ENCODE measurements around the gene MUCL3. TPM values are rescaled to one million over a fixed set of nuclear protein-coding genes. Genes with fewer than 3 reads are reported as not detected.

MUCL3 gene
- total and polyA plus RNA-seq, 12 donors, result under 0.01 to 0.02 TPM; not detected in 10

- WGBS, 4 donors, result 84 to 92% (median 89%) methylated on average over 7 to 16 of the region's 16 CpGs
- Histone ChIP-seq H3K27ac (no peak overlapping the region), H3K27me3 (no peaks in the 10 kb centered on the region), H3K9me3 (replicated peaks in 1 of 3) (no peaks in the 10 kb centered on the region), H3K4me3 (no peak overlapping the region), H3K36me3 (replicated peaks in 1 of 2) (peaks cover 0 to 73% of the 10 kb centered on the region in 2 donors), H3K4me1 (replicated peaks in 1 of 2) (peaks cover 0 to 6% of the 10 kb centered on the region in 2 donors)
- DNase-seq, result peak in 1 of 7 donors; percentile 10
- intact Hi-C loops (cut with DNase I), result no loop called here
- no peak for TF ChIP-seq CTCF (IDR thresholded peaks at IDR 0.05)
- no peak for TF ChIP-seq POLR2A (IDR thresholded peaks at IDR 0.05)
Measured at GRCh38 chr6:30893001-30893591, 47.7 kb upstream of the MUCL3 start.

GRCh38 chr6:30893666-30894065, 47.1 kb upstream of the MUCL3 start:
- 93 to 98% (median 95%) methylated on average over 8 of the region's 8 CpGs for WGBS, 4 donors
- H3K27me3 ChIP-seq, result no peaks in the 10 kb centered on the region
- no peak overlapping the region for H3K27ac ChIP-seq
- DNase-seq, result peak in 1 of 7 donors; percentile 5
- no peak overlapping the region for H3K4me3 ChIP-seq
- intact Hi-C loops (cut with DNase I), result no loop called here
- H3K36me3 ChIP-seq (replicated peaks in 1 of 2), result peaks cover 0 to 79% of the 10 kb centered on the region in 2 donors
- H3K4me1 ChIP-seq (replicated peaks in 1 of 2), result peaks cover 0 to under 1% of the 10 kb centered on the region in 2 donors
- no peaks in the 10 kb centered on the region for H3K9me3 ChIP-seq (replicated peaks in 1 of 3)
- no peak for TF ChIP-seq POLR2A (IDR thresholded peaks at IDR 0.05)
- TF ChIP-seq CTCF (IDR thresholded peaks at IDR 0.05), result no peak

- no peak for DNase-seq
- WGBS, 4 donors, result 89 to 94% (median 91%) methylated on average over 9 to 12 of the region's 12 CpGs
- intact Hi-C loops (cut with DNase I), result no loop called here
- Histone ChIP-seq H3K36me3 (replicated peaks in 1 of 2) (peaks cover 0 to 81% of the 10 kb centered on the region in 2 donors), H3K4me3 (no peak overlapping the region), H3K4me1 (replicated peaks in 1 of 2) (no peaks in the 10 kb centered on the region), H3K9me3 (replicated peaks in 1 of 3) (no peaks in the 10 kb centered on the region), H3K27me3 (no peaks in the 10 kb centered on the region), H3K27ac (no peak overlapping the region)
- TF ChIP-seq POLR2A (IDR thresholded peaks at IDR 0.05), result no peak
- TF ChIP-seq CTCF (IDR thresholded peaks at IDR 0.05), result no peak
Measured at GRCh38 chr6:30894381-30894780, 46.4 kb upstream of the MUCL3 start.

GRCh38 chr6:30894935-30895334, 45.8 kb upstream of the MUCL3 start:
- intact Hi-C loops (cut with DNase I), result no loop called here
- 72 to 87% (median 78%) methylated on average over 3 of the region's 3 CpGs for WGBS, 4 donors
- TF ChIP-seq POLR2A (IDR thresholded peaks at IDR 0.05) (no peak), CTCF (IDR thresholded peaks at IDR 0.05) (no peak)

More at GRCh38 chr6:30894935-30895334, 45.8 kb upstream of the MUCL3 start:
- no peaks in the 10 kb centered on the region for H3K27me3 ChIP-seq
- no peaks in the 10 kb centered on the region for H3K9me3 ChIP-seq (replicated peaks in 1 of 3)
- peaks cover 0 to 79% of the 10 kb centered on the region in 2 donors for H3K36me3 ChIP-seq (replicated peaks in 1 of 2)
- H3K27ac ChIP-seq, result no peak overlapping the region
- no peak for DNase-seq
- no peaks in the 10 kb centered on the region for H3K4me1 ChIP-seq (replicated peaks in 1 of 2)
- H3K4me3 ChIP-seq, result no peak overlapping the region
